GM18526 (cell line): ENCODE measurements around the gene CST8.

ENCODE experiments used
- POLR2A ChIP-seq: IDR thresholded peaks from 3 replicates; pipeline ENCODE4 v1.6.1; 2011; ENCODE audit not compliant: insufficient read length; ENCODE audit errors: extremely low read depth

The CST8 gene

GRCh38 chr20:23509247-23509913, 18.5 kb downstream of the CST8 start:
- TF ChIP-seq POLR2A, result no peak

- TF ChIP-seq POLR2A, result no peak
These were observed 19.2 kb downstream of the CST8 start for GRCh38 chr20:23510000-23510590.

GRCh38 chr20:23513164-23513563, 22.2 kb downstream of the CST8 start:
- no peak for TF ChIP-seq POLR2A

GRCh38 chr20:23514848-23515247, 23.9 kb downstream of the CST8 start:
- TF ChIP-seq POLR2A, result no peak

GRCh38 chr20:23515250-23515939, 24.5 kb downstream of the CST8 start:
- TF ChIP-seq POLR2A, result no peak

- no peak for TF ChIP-seq POLR2A
These were observed 26.8 kb downstream of the CST8 start for GRCh38 chr20:23517719-23518118.

GRCh38 chr20:23519556-23519955, 28.6 kb downstream of the CST8 start:
- no peak for TF ChIP-seq POLR2A

- no peak for TF ChIP-seq POLR2A
These were observed 29.3 kb downstream of the CST8 start for GRCh38 chr20:23520185-23520584.

GRCh38 chr20:23524146-23524545, 33.2 kb downstream of the CST8 start:
- no peak for TF ChIP-seq POLR2A

GRCh38 chr20:23526850-23527249, 35.9 kb downstream of the CST8 start:
- no peak for TF ChIP-seq POLR2A

GRCh38 chr20:23528867-23529431, 38.0 kb downstream of the CST8 start:
- TF ChIP-seq POLR2A, result no peak

- TF ChIP-seq POLR2A, result no peak
These were observed 40.1 kb downstream of the CST8 start for GRCh38 chr20:23530937-23531567.

GRCh38 chr20:23532533-23532932, 41.6 kb downstream of the CST8 start:
- no peak for TF ChIP-seq POLR2A

- no peak for TF ChIP-seq POLR2A
These were observed 42.2 kb downstream of the CST8 start for GRCh38 chr20:23533161-23533560.

- TF ChIP-seq POLR2A, result no peak
These were observed 44.1 kb downstream of the CST8 start for GRCh38 chr20:23534801-23535593.
